Cardiac fibroblast (primary cell): Measurements from ENCODE around the gene ZNF804A.

Source experiments
- DNase-seq, 2 donors: peaks; one replicate each; pipeline versions ENCODE4 v3.0.0 to v3.0.0-alpha.2; 2010; ENCODE audit warnings: low read depth in 2 of 2
- H3K4me3 ChIP-seq, 2 donors: replicated peaks in 1 of 2; 1 replicate in 1 of 2; 2 replicates in 1 of 2; pipeline ENCODE4 v1.5.1; 2011; ENCODE audit warnings: low read depth in 2 of 2, low read length in 2 of 2, mild to moderate bottlenecking in 2 of 2, moderate library complexity in 1 of 2
- CTCF ChIP-seq: IDR thresholded peaks from one replicate; pipeline ENCODE4 v1.5.1; 2011; ENCODE audit warnings: low read depth, mild to moderate bottlenecking, low read length, inconsistent platforms

The ZNF804A gene

GRCh38 chr2:184624311-184624710 lies 26.0 kb downstream of the ZNF804A start:
- no peak overlapping the region for H3K4me3 ChIP-seq
- TF ChIP-seq CTCF, result no peak
- DNase-seq, result no peak

GRCh38 chr2:184628051-184628450 lies 29.7 kb downstream of the ZNF804A start:
- no peak for TF ChIP-seq CTCF
- no peak for DNase-seq
- H3K4me3 ChIP-seq, result no peak overlapping the region

GRCh38 chr2:184633726-184634125 lies 35.4 kb downstream of the ZNF804A start:
- no peak for TF ChIP-seq CTCF
- no peak for DNase-seq
- no peak overlapping the region for H3K4me3 ChIP-seq

GRCh38 chr2:184637781-184638180 lies 39.5 kb downstream of the ZNF804A start:
- TF ChIP-seq CTCF, result no peak
- H3K4me3 ChIP-seq, result no peak overlapping the region
- no peak for DNase-seq

- peak; percentile 18 to 34 for DNase-seq
- TF ChIP-seq CTCF, result no peak
- H3K4me3 ChIP-seq, result no peak overlapping the region
Measured at GRCh38 chr2:184644685-184645084, 46.4 kb downstream of the ZNF804A start.

- DNase-seq, result peak; percentile 17 to 42
- TF ChIP-seq CTCF, result no peak
Measured at GRCh38 chr2:184646177-184646576, 47.8 kb downstream of the ZNF804A start.

GRCh38 chr2:184646593-184646992 lies 48.3 kb downstream of the ZNF804A start:
- no peak for DNase-seq
- H3K4me3 ChIP-seq, result no peak overlapping the region
- no peak for TF ChIP-seq CTCF

More at GRCh38 chr2:184646177-184646576, 47.8 kb downstream of the ZNF804A start:
- no peak overlapping the region for H3K4me3 ChIP-seq
